CD4-positive, alpha-beta T cell (primary cell): ENCODE measurements around the gene TEAD3. TPM values are rescaled to one million over a fixed set of nuclear protein-coding genes. Genes with fewer than 3 reads are reported as not detected.
A peak's percentile ranks its signal among the peaks of the same experiment; 100 is the strongest.

Source experiments
- ATAC-seq: fragments of 200-7000 bp; cut with Tn5 transposase; one replicate; pipeline ENCODE4 v1.10.0; 2022; ENCODE audit warnings: mild to moderate bottlenecking; ENCODE audit not compliant: poor library complexity
- CTCF ChIA-PET: fragments of 350-600 bp; sonication (Branson Sonifier 250); formaldehyde crosslinking; loops from one replicate; lab custom pipeline; 2021; ENCODE audit warnings: antibody characterized with exemption, inconsistent platforms; lab: Charles Lee
- POLR2A ChIA-PET: fragments of 350-600 bp; sonication (Branson Sonifier 250); formaldehyde crosslinking; loops from one replicate; lab custom pipeline; 2021; ENCODE audit warnings: antibody characterized with exemption, inconsistent platforms; lab: Charles Lee
- DNase-seq, 14 experiments: peaks; one replicate each; pipeline ENCODE4 v3.0.0-alpha.2; 2013 to 2020; ENCODE audit warnings: mixed read lengths in 2 of 14
- H3K27ac ChIP-seq, 2 donors: one replicate each; pipeline versions ENCODE4 v1.5.1 to v1.7.0; 2013; ENCODE audit warnings: low read length in 2 of 2, low read depth in 1 of 2, mild to moderate bottlenecking in 1 of 2
- H3K27me3 ChIP-seq, 2 experiments: 1 replicate in 1 of 2; 2 replicates in 1 of 2; pipeline versions ENCODE4 v1.6.1 to v1.7.0; 2013; ENCODE audit warnings: low read length in 2 of 2, control low read depth in 1 of 2, mild to moderate bottlenecking in 1 of 2, moderate library complexity in 1 of 2; ENCODE audit not compliant: insufficient read depth in 2 of 2, control insufficient read depth in 1 of 2
- H3K36me3 ChIP-seq: one replicate; pipeline ENCODE4 v1.6.1; 2013; ENCODE audit warnings: low read length, control low read depth; ENCODE audit not compliant: insufficient read depth
- H3K4me1 ChIP-seq: one replicate; pipeline ENCODE4 v1.6.1; 2013; ENCODE audit warnings: low read length, control low read depth; ENCODE audit not compliant: insufficient read depth
- H3K4me3 ChIP-seq: one replicate; pipeline ENCODE4 v1.5.1; 2013; ENCODE audit warnings: mild to moderate bottlenecking, low read length, moderate library complexity
- H3K9me3 ChIP-seq, 2 experiments: 1 replicate in 1 of 2; 2 replicates in 1 of 2; pipeline versions ENCODE4 v1.6.1 to v1.7.0; 2013; ENCODE audit warnings: low read length in 2 of 2, mild to moderate bottlenecking in 2 of 2, control low read depth in 1 of 2, moderate library complexity in 1 of 2; ENCODE audit not compliant: control insufficient read depth in 1 of 2, insufficient read depth in 1 of 2
- H3K27ac Mint-ChIP-seq: one replicate; pipeline ENCODE4 v1.8.0; 2020; ENCODE audit warnings: mixed read lengths
- H3K27me3 Mint-ChIP-seq: one replicate; pipeline ENCODE4 v1.8.0; 2021; ENCODE audit warnings: mixed read lengths
- H3K36me3 Mint-ChIP-seq: one replicate; pipeline ENCODE4 v1.8.0; 2021; ENCODE audit warnings: low read depth, mixed read lengths
- H3K4me1 Mint-ChIP-seq: one replicate; pipeline ENCODE4 v1.8.0; 2021; ENCODE audit warnings: low read depth, mixed read lengths
- H3K4me3 Mint-ChIP-seq: one replicate; pipeline ENCODE4 v1.8.0; 2020; ENCODE audit warnings: mild to moderate bottlenecking, mixed read lengths
- H3K9me3 Mint-ChIP-seq: one replicate; pipeline ENCODE4 v1.8.0; 2020; ENCODE audit warnings: mixed read lengths
- intact Hi-C, 2 experiments: fragments of 100-400 bp; cut with DNase I in 1 of 2; cut with micrococcal nuclease in 1 of 2; formaldehyde crosslinking; loops; one replicate each; pipeline versions ENCODE4 v1.15.1 to v1.9.0; 2023 to 2025; cut with DNase I, micrococcal nuclease
- total RNA-seq, 174 experiments: library from RNA in 2 of 174; stranded (reverse) in 2 of 174; gene quantifications; one replicate each; pipeline ENCODE4 v1.2.3 and lab custom pipeline; 2021 to 2026
- TF ChIP-seq, protein P1 (sequence below): fragments of 200-600 bp; IDR thresholded peaks from one replicate; pipeline ENCODE4 v1.8.0; 2022; ENCODE audit warnings: antibody characterized with exemption, mild to moderate bottlenecking

Gene TEAD3
- total RNA-seq, 2 experiments from 2014 or later: 0.11 TPM; not detected in 1

DNA sequence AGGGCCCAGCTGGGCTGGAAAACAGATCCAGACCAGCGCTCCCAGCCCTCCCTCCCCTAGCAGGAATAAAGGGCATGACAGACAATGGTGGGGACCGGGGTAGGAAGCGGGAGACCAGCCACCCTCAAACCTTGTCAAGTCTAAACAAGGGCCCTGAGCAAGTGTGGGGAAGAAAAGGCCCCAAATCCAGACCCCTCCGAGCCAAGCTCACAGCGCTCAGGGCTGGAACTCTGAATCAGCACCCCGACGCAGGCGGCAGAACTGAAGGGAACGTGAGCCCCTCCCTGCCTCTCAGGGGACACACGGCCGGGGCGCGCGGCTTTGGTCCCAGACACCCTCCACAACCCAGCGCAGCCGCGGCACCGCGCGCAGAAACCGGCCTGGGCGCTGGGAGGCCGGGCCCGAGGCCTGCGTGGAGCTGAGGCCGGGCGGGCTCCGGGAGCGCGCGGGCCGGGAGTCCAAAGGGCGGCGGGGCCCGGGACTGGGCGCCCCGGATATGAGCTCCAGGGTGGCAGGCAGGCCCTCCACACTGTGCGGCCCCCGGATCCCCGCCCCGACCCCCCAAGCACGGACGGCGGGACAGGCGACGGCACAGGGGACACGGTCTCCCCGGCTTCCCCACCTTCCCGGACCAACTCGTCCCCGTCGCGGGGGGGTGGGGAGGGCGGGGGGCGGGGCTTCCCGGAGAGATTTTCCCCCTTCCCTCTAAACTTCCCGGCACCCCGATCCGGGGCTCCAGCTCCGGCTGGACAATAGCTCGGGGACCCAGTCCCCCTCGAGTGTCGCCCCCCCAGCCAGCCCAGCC lies 641 bp downstream of the TEAD3 start:
- H3K9me3 Mint-ChIP-seq: no peaks in the 10 kb centered on the region
- no peak overlapping the region for H3K27ac ChIP-seq
- H3K27ac Mint-ChIP-seq: peak overlapping the region; percentile 39
- TF ChIP-seq, protein P1, sequence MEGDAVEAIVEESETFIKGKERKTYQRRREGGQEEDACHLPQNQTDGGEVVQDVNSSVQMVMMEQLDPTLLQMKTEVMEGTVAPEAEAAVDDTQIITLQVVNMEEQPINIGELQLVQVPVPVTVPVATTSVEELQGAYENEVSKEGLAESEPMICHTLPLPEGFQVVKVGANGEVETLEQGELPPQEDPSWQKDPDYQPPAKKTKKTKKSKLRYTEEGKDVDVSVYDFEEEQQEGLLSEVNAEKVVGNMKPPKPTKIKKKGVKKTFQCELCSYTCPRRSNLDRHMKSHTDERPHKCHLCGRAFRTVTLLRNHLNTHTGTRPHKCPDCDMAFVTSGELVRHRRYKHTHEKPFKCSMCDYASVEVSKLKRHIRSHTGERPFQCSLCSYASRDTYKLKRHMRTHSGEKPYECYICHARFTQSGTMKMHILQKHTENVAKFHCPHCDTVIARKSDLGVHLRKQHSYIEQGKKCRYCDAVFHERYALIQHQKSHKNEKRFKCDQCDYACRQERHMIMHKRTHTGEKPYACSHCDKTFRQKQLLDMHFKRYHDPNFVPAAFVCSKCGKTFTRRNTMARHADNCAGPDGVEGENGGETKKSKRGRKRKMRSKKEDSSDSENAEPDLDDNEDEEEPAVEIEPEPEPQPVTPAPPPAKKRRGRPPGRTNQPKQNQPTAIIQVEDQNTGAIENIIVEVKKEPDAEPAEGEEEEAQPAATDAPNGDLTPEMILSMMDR: no peak
- DNase-seq (peak in 1 of 14 experiments; percentile 22), ATAC-seq (no peak)
- H3K4me3 Mint-ChIP-seq: peak overlapping the region; percentile 86
- peak overlapping the region; percentile 43 for H3K4me3 ChIP-seq
- CTCF ChIA-PET: interaction anchor here (0.9 kb wide), 1 partner anchor 11 kb away, joined by 3 read pairs; no protein-coding TSS in a partner anchor
- H3K4me1 Mint-ChIP-seq: peaks cover 28% of the 10 kb centered on the region
- no peaks in the 10 kb centered on the region for H3K36me3 ChIP-seq
- H3K4me1 ChIP-seq: peaks cover 29% of the 10 kb centered on the region
- H3K36me3 Mint-ChIP-seq: no peaks in the 10 kb centered on the region
- peaks cover 20% of the 10 kb centered on the region for H3K27me3 Mint-ChIP-seq
- POLR2A ChIA-PET: interaction anchor here (1.3 to 2.4 kb wide), 3 partner anchors 28 to 185 kb away, joined by 3 to 16 read pairs (median 6); partner anchors contain the start of genes FANCE and RPL10A
- peaks cover 0 to 7% of the 10 kb centered on the region in 2 experiments for H3K9me3 ChIP-seq
- intact Hi-C loops: loop anchor here in 1 of 2 experiments (2.0 kb wide), 1 partner anchor 27 kb away; the partner anchor contains the start of gene RPL10A
- H3K27me3 ChIP-seq: peaks cover 3 to 12% of the 10 kb centered on the region in 2 experiments

DNA sequence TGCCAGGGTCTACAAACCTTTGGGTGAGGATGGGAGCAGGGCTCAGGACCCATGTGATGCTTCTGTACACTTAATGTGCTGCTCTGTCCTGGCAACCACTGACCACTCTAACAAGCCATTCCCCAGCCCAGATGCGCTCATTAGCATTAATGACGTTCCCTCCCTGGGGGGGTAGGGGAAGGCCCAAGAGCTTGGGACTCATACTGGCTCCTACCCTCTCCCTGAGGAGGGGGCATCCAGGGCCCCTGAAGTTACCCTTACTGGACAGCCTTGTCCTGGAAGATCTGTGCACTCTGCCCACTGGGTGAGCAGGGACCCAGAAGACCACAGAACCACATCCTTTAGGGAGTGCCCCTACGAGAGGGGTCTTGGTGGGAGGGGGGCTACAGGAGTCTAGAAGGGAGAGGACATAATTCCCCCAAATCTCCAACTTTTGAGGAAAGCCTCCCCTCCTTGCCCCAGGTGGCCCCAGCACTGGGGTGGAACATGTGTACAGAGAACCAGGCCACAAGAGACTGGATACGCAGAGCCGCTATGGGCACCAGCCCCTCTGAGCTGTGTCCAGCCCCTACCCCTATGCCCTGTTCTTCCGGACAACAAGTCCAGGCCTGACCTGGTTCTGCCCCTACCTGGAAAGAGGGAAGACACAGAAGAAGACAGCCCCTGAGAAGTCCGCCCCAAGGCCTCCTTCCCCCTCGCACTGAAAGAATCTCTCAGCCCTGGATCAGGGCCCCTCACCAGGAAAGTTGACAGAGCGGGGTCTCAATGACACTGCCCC lies 1.4 kb downstream of the TEAD3 start:
- H3K4me3 ChIP-seq: no peak overlapping the region
- intact Hi-C loops: loop anchor here in 1 of 2 experiments (2.0 kb wide), 1 partner anchor 27 kb away; the partner anchor contains the start of gene RPL10A
- peaks cover 3 to 11% of the 10 kb centered on the region in 2 experiments for H3K27me3 ChIP-seq
- peaks cover 28% of the 10 kb centered on the region for H3K4me1 Mint-ChIP-seq
- CTCF ChIA-PET: interaction anchor here (0.9 kb wide), 1 partner anchor 12 kb away, joined by 3 read pairs; no protein-coding TSS in a partner anchor
- peak overlapping the region; percentile 86 for H3K4me3 Mint-ChIP-seq
- H3K27me3 Mint-ChIP-seq: peaks cover 17% of the 10 kb centered on the region
- ATAC-seq (no peak), DNase-seq (no peak)
- peaks cover 29% of the 10 kb centered on the region for H3K4me1 ChIP-seq
- TF ChIP-seq, protein P1: no peak
- peaks cover 0 to 7% of the 10 kb centered on the region in 2 experiments for H3K9me3 ChIP-seq
- no peaks in the 10 kb centered on the region for H3K9me3 Mint-ChIP-seq
- H3K27ac Mint-ChIP-seq: peak overlapping the region; percentile 39
- POLR2A ChIA-PET: interaction anchor here (1.3 to 2.4 kb wide), 2 partner anchors 27 to 184 kb away, joined by 3 to 16 read pairs; partner anchors contain the start of gene RPL10A
- no peaks in the 10 kb centered on the region for H3K36me3 Mint-ChIP-seq
- no peak overlapping the region for H3K27ac ChIP-seq
- no peaks in the 10 kb centered on the region for H3K36me3 ChIP-seq

DNA sequence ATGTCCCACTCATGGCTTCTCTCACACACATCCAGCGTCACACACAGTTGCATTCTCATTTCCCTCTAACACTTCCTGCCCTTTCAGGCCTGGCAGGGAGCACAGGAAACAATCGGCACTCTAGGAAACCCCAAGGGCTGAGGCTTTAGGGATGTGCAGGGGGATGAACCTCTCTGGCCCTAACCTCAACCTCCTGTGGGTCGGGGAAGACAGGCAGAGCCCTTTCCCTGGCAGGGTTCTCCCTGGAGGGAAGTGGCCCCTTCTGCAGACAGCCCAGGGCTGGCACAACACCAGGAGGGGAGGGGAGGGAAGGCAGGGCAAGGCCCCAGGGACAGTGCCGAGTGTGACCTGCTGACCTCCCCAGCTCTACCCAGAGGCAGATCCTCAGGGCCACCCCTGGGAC lies 2.7 kb downstream of the TEAD3 start:
- Mint-ChIP-seq H3K9me3 (no peaks in the 10 kb centered on the region), H3K27ac (peak overlapping the region; percentile 1), H3K36me3 (no peaks in the 10 kb centered on the region), H3K4me1 (peaks cover 25% of the 10 kb centered on the region), H3K27me3 (peaks cover 7% of the 10 kb centered on the region), H3K4me3 (peak overlapping the region; percentile 28)
- CTCF ChIA-PET: no interaction called here
- POLR2A ChIA-PET: no interaction called here
- TF ChIP-seq, protein P1: no peak
- DNase-seq (peak in 2 of 14 experiments; percentile 43 to 48), ATAC-seq (no peak)
- H3K9me3 ChIP-seq: peaks cover 0 to 7% of the 10 kb centered on the region in 2 experiments
- H3K4me1 ChIP-seq: peaks cover 29% of the 10 kb centered on the region
- no peak overlapping the region for H3K27ac ChIP-seq
- intact Hi-C loops: no loop called here
- H3K27me3 ChIP-seq: peaks cover 3 to 11% of the 10 kb centered on the region in 2 experiments
- H3K4me3 ChIP-seq: no peak overlapping the region
- H3K36me3 ChIP-seq: no peaks in the 10 kb centered on the region
